Fibroblast of lung (primary cell): ENCODE measurements around the gene ZNG1F.
"Not testable (repeated sequence)": the region's sequence is repeated elsewhere in the genome, so short reads cannot be mapped to it uniquely, and the experiment has no call there.

ENCODE experiments used
- CTCF ChIP-seq, 2 donors: IDR thresholded peaks in 1 of 2; conservative IDR thresholded peaks in 1 of 2; 1 replicate in 1 of 2; 2 replicates in 1 of 2; pipeline ENCODE4 v1.5.1; 2011 to 2012; ENCODE audit warnings: low read length in 2 of 2, control low read depth in 1 of 2, inconsistent platforms in 1 of 2, low read depth in 1 of 2, mild to moderate bottlenecking in 1 of 2
- EZH2 ChIP-seq: IDR thresholded peaks from 2 replicates; pipeline ENCODE4 v1.5.1; 2012; ENCODE audit warnings: low read length, control low read depth, mild to moderate bottlenecking; ENCODE audit errors: missing control alignments

GRCh38 chr9:41230418-41230817, 41.3 kb upstream of the ZNG1F start:
- TF ChIP-seq EZH2; CTCF (conservative IDR thresholded peaks at IDR 0.05 in 1 of 2, IDR thresholded peaks at IDR 0.05 in 1 of 2; ENCODE audit: low read depth in 1 of 2, low read length in 2 of 2): not testable (repeated sequence)
